PFSK-1 (cell line): ENCODE data around the gene CALML6.

Experiments used
- POLR2AphosphoS5 ChIP-seq: IDR thresholded peaks from 2 replicates; pipeline ENCODE4 v1.6.1; 2012; ENCODE audit warnings: low read depth, mild to moderate bottlenecking, control low read depth, low read length, moderate library complexity
- REST ChIP-seq, 2 experiments: IDR thresholded peaks; 2 replicates each; pipeline versions ENCODE4 v1.6.1 to v1.8.0; 2011 to 2012; ENCODE audit warnings: low read depth in 2 of 2, low read length in 2 of 2, control low read depth in 1 of 2, inconsistent platforms in 1 of 2, mild to moderate bottlenecking in 1 of 2, moderate library complexity in 1 of 2; ENCODE audit not compliant: insufficient read depth in 1 of 2
- SIN3A ChIP-seq: IDR thresholded peaks from 2 replicates; pipeline ENCODE4 v1.6.1; 2012; ENCODE audit warnings: mild to moderate bottlenecking, low read length, moderate library complexity, borderline replicate concordance; ENCODE audit not compliant: insufficient read depth
- TAF1 ChIP-seq: IDR thresholded peaks from 2 replicates; pipeline ENCODE4 v1.6.1; 2012; ENCODE audit warnings: low read length, control low read depth, borderline replicate concordance; ENCODE audit not compliant: insufficient read depth

DNA sequence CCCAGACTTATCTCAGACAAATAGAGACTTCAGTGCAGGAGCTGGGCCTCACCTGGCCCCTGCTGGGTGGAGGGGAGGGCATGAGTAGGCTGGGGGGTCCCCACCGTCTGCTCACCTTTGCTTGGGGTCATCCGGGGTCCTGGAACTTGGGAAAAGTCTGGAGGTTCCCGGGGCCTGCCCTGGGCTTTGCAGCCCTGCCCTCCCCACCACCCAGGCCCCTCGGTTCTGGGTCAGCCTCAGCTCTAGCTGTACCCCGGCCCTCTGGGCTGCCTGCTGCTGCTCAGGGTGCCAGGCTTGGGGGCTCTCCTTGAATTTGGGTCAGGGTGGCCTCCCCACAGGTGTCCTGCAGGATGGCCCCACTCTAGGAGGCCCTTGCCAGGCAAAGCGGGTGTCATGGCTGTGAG is 6.4 kb downstream of the CALML6 start:
- TF ChIP-seq POLR2AphosphoS5 (no peak), REST (IDR thresholded peaks at IDR 0.05; ENCODE audit: insufficient read depth in 1 of 2, low read depth in 2 of 2, low read length in 2 of 2) (no peak), TAF1 (no peak), SIN3A (no peak)
